Kidney (tissue), 14 donors: ENCODE data around the gene FASN. TPM values are rescaled to one million over a fixed set of nuclear protein-coding genes. Genes with fewer than 3 reads are reported as not detected.

ENCODE experiments used
- DNase-seq, 5 donors: peaks; one replicate each; pipeline ENCODE4 v3.0.0-alpha.2; 2013 to 2020
- FAIRE-seq: peaks from 2 replicates; lab custom pipeline; 2012; peaks lifted over from hg19 to GRCh38; lab: Jason Lieb, UNC
- H3K27ac ChIP-seq, 2 donors: one replicate each; pipeline ENCODE4 v1.7.0; 2013; ENCODE audit warnings: low read depth in 2 of 2, low read length in 2 of 2, inconsistent platforms in 1 of 2
- H3K27me3 ChIP-seq: one replicate; pipeline ENCODE4 v1.7.1; 2013; ENCODE audit warnings: low read length, inconsistent platforms; ENCODE audit not compliant: control insufficient read depth, insufficient read depth
- H3K36me3 ChIP-seq, 3 donors: one replicate each; pipeline versions ENCODE4 v1.7.0 to v1.7.1; 2013; ENCODE audit warnings: low read length in 3 of 3, control low read depth in 1 of 3, inconsistent platforms in 1 of 3; ENCODE audit not compliant: insufficient read depth in 3 of 3, control insufficient read depth in 2 of 3
- H3K4me1 ChIP-seq, 3 donors: one replicate each; pipeline versions ENCODE4 v1.7.0 to v1.7.1; 2013; ENCODE audit warnings: low read length in 3 of 3, inconsistent platforms in 1 of 3, low read depth in 1 of 3; ENCODE audit not compliant: control insufficient read depth in 2 of 3, insufficient read depth in 2 of 3
- H3K4me3 ChIP-seq, 3 donors: one replicate each; pipeline versions ENCODE4 v1.7.0 to v1.8.1; 2013; ENCODE audit warnings: low read length in 3 of 3, control low read depth in 1 of 3, inconsistent platforms in 1 of 3
- H3K9ac ChIP-seq, 3 donors: one replicate each; pipeline versions ENCODE4 v1.7.0 to v1.7.1; 2013; ENCODE audit warnings: low read length in 3 of 3, control low read depth in 1 of 3, inconsistent platforms in 1 of 3
- H3K9me3 ChIP-seq, 3 donors: one replicate each; pipeline versions ENCODE4 v1.7.0 to v1.7.1; 2013; ENCODE audit warnings: low read length in 3 of 3, control low read depth in 1 of 3, inconsistent platforms in 1 of 3; ENCODE audit not compliant: control insufficient read depth in 2 of 3, insufficient read depth in 1 of 3
- intact Hi-C: fragments of 100-400 bp; cut with DNase I; formaldehyde crosslinking; loops from one replicate; pipeline ENCODE4 v1.11.1; 2022
- polyA plus RNA-seq: library from polyadenylated mRNA; stranded (reverse); fragments of 350-450 nt; fragmentation: Illumina TruSeq; extraction: RNeasy Lipid Tissue Mini Kit (QIAGEN cat#74804); gene quantifications from one replicate; pipeline ENCODE4 v1.2.3, GENCODE V29; 2014; ENCODE audit warnings: low read depth, low replicate concordance; ENCODE audit not compliant: insufficient read depth
- total RNA-seq: library from RNA; stranded (reverse); fragmentation: NEBNext Ultra II Directional; extraction: Animal tissue kit (Norgen Biotek cat#: 25700); gene quantifications from one replicate; pipeline ENCODE4 v1.2.1, GENCODE V29; 2021
- TF ChIP-seq, protein P1 (sequence below): IDR thresholded peaks from 3 replicates; pipeline ENCODE4 v1.5.1; 2012; ENCODE audit warnings: mild to moderate bottlenecking, moderate library complexity, borderline replicate concordance; ENCODE audit not compliant: insufficient read depth; ENCODE audit errors: extremely low read depth
- donor health status: control.
- donor health status: control.
- donor health status: control.
- donor health status: control.
- donor health status: control.
- donor health status: DM: yes; HTN: yes; CAD: no.
- donor health status: Normal renal cell carcinoma (clear cell type).

Gene FASN
- total and polyA plus RNA-seq, 2 donors from 2014 or later = 13.6 to 43.3 TPM

DNA sequence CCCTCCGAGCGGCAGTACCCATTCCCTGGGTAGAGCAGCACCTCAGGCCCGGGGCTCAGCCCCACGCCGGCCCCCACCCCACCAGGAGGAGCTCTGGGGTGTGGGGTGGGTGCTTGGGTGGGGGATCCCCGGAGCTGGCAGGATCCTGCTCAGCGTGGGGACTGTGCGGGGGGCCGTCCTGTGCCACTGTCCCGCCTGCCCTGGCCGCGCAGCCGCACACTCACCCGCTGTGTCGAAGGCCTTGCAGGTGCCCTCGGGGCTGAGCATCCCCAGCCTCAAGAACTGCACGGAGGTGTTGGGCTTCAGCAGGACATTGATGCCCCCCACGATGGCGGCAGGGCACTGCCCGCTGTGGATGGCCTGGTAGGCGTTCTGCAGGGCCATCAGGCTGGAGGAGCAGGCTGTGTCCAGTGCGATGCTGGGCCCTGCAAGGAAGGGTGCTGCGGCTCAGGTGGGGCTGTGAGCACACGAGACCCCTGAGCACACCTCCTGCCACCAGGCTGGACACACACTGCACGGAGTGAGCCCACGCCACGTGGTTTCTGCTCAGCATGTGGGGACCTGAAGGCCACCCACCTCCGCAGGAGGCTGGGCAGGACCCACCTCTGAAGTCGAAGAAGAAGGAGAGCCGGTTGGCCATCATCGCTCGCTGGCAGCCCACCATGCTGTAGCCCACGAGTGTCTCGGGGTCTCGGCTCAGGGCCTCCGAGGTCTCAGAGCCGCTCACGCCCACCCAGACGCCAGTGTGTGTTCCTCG, 4.9 kb downstream of the FASN start:
- H3K27me3 ChIP-seq = no peaks in the 10 kb centered on the region
- FAIRE-seq = no peak
- no peak overlapping the region for H3K27ac ChIP-seq
- TF ChIP-seq, protein P1, sequence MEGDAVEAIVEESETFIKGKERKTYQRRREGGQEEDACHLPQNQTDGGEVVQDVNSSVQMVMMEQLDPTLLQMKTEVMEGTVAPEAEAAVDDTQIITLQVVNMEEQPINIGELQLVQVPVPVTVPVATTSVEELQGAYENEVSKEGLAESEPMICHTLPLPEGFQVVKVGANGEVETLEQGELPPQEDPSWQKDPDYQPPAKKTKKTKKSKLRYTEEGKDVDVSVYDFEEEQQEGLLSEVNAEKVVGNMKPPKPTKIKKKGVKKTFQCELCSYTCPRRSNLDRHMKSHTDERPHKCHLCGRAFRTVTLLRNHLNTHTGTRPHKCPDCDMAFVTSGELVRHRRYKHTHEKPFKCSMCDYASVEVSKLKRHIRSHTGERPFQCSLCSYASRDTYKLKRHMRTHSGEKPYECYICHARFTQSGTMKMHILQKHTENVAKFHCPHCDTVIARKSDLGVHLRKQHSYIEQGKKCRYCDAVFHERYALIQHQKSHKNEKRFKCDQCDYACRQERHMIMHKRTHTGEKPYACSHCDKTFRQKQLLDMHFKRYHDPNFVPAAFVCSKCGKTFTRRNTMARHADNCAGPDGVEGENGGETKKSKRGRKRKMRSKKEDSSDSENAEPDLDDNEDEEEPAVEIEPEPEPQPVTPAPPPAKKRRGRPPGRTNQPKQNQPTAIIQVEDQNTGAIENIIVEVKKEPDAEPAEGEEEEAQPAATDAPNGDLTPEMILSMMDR = no peak
- H3K9me3 ChIP-seq = no peaks in the 10 kb centered on the region
- no peak overlapping the region for H3K9ac ChIP-seq
- H3K36me3 ChIP-seq = peaks cover 0 to 14% (median 2%) of the 10 kb centered on the region in 3 donors
- peak in 1 of 5 donors; percentile 71 for DNase-seq
- no peak overlapping the region for H3K4me3 ChIP-seq
- peaks cover 0 to 8% (median 5%) of the 10 kb centered on the region in 3 donors for H3K4me1 ChIP-seq
- intact Hi-C loops = no loop called here

- Histone ChIP-seq H3K9ac (no peak overlapping the region), H3K27me3 (no peaks in the 10 kb centered on the region), H3K9me3 (no peaks in the 10 kb centered on the region), H3K4me3 (no peak overlapping the region), H3K36me3 (peaks cover 0 to 14% (median 2%) of the 10 kb centered on the region in 3 donors), H3K4me1 (peaks cover 0 to 8% (median 5%) of the 10 kb centered on the region in 3 donors), H3K27ac (no peak overlapping the region)
- TF ChIP-seq, protein P1 = no peak
- intact Hi-C loops = no loop called here
- DNase-seq = no peak
- FAIRE-seq = no peak
These were observed 5.4 kb downstream of the FASN start for GRCh38 chr17:82092628-82092994.

DNA sequence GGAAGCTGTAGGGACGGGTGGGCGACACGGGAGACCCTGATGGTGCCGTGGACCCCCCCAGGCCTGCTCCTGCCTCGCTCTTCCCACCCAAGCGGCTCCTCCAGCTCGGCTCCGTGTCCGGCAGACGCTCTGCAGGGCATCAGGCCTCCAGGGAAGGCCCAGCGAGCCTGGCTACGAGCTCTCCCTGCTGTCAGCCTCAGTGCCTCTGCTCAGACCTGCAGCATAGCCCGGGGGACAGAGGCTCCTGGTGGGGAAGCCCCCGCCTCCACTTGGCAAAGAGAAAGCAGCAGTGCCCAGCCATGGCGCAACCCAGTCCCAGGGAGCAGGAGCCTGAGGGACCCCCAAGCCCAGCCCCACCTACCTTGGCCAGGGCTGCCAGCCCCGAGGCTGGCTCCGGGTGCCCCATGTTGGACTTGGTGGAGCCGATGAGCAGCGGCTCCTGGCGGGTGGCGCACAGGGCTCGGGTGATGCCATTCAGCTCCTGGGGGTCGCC, 5.9 kb downstream of the FASN start:
- no peak overlapping the region for H3K27ac ChIP-seq
- FAIRE-seq (no peak), DNase-seq (peak in 1 of 5 donors; percentile 71)
- TF ChIP-seq, protein P1 = no peak
- no peak overlapping the region for H3K9ac ChIP-seq
- H3K27me3 ChIP-seq = no peaks in the 10 kb centered on the region
- H3K36me3 ChIP-seq = peaks cover 0 to 14% (median 4%) of the 10 kb centered on the region in 3 donors
- H3K4me3 ChIP-seq = no peak overlapping the region
- peaks cover 0 to 8% (median 5%) of the 10 kb centered on the region in 3 donors for H3K4me1 ChIP-seq
- no peaks in the 10 kb centered on the region for H3K9me3 ChIP-seq
- intact Hi-C loops = no loop called here
